KOPT-K1 (cell line): Measurements from ENCODE around the gene SCRN2.

Source experiments
- H3K27ac ChIP-seq: fragments of 200-600 bp; sonication (generic); 2 replicates; pipeline ENCODE4 v1.5.1; 2016; ENCODE audit warnings: antibody characterized with exemption, mild to moderate bottlenecking, low read depth, low read length; ENCODE audit not compliant: poor library complexity, severe bottlenecking
- H3K36me3 ChIP-seq: fragments of 200-600 bp; sonication (generic); 2 replicates; pipeline ENCODE4 v1.5.1; 2017; ENCODE audit warnings: antibody characterized with exemption, mild to moderate bottlenecking, low read length, moderate library complexity; ENCODE audit not compliant: insufficient read depth
- H3K9me3 ChIP-seq: fragments of 200-600 bp; sonication (generic); 2 replicates; pipeline ENCODE4 v1.5.1; 2017; ENCODE audit warnings: antibody characterized with exemption, low read length, mild to moderate bottlenecking; ENCODE audit not compliant: insufficient read depth, poor library complexity, severe bottlenecking

Gene SCRN2

GRCh38 chr17:47821424-47822391 lies 19.4 kb downstream of the SCRN2 start, which contains the start of gene OSBPL7:
TSS of gene OSBPL7 (minus strand) at chr17:47821794. CDS start at chr17:47820278, 1,516 bp downstream.
- peak within 1 kb of the TSS; percentile 63 for H3K27ac ChIP-seq
- peaks cover 59% of the 10 kb centered on the region for H3K36me3 ChIP-seq

GRCh38 chr17:47821031-47821423 lies 20.0 kb downstream of the SCRN2 start:
- Histone ChIP-seq H3K27ac (peak overlapping the region; percentile 63), H3K36me3 (peaks cover 59% of the 10 kb centered on the region), H3K9me3 (no peaks in the 10 kb centered on the region)

More at GRCh38 chr17:47821424-47822391, 19.4 kb downstream of the SCRN2 start, which contains the start of gene OSBPL7:
- no peaks in the 10 kb centered on the region for H3K9me3 ChIP-seq

GRCh38 chr17:47820033-47820789 lies 20.9 kb downstream of the SCRN2 start:
- H3K36me3 ChIP-seq: peaks cover 61% of the 10 kb centered on the region

GRCh38 chr17:47819475-47819874 lies 21.6 kb downstream of the SCRN2 start:
- H3K36me3 ChIP-seq: peaks cover 63% of the 10 kb centered on the region
- no peak overlapping the region for H3K27ac ChIP-seq

More at GRCh38 chr17:47820033-47820789, 20.9 kb downstream of the SCRN2 start:
- no peak overlapping the region for H3K27ac ChIP-seq
- H3K9me3 ChIP-seq: no peaks in the 10 kb centered on the region

GRCh38 chr17:47818002-47818695 lies 22.9 kb downstream of the SCRN2 start:
- Histone ChIP-seq H3K36me3 (peaks cover 63% of the 10 kb centered on the region), H3K27ac (no peak overlapping the region), H3K9me3 (no peaks in the 10 kb centered on the region)

More at GRCh38 chr17:47819475-47819874, 21.6 kb downstream of the SCRN2 start:
- H3K9me3 ChIP-seq: no peaks in the 10 kb centered on the region

GRCh38 chr17:47816947-47817346 lies 24.1 kb downstream of the SCRN2 start:
- Histone ChIP-seq H3K9me3 (no peaks in the 10 kb centered on the region), H3K36me3 (peaks cover 70% of the 10 kb centered on the region; the same call in 1 of the 2 replicates), H3K27ac (no peak overlapping the region)

GRCh38 chr17:47816111-47816735 lies 24.9 kb downstream of the SCRN2 start:
- H3K27ac ChIP-seq: no peak overlapping the region
- H3K36me3 ChIP-seq: peaks cover 75% of the 10 kb centered on the region; the same call in 1 of the 2 replicates
- H3K9me3 ChIP-seq: no peaks in the 10 kb centered on the region

- H3K36me3 ChIP-seq: peaks cover 82% of the 10 kb centered on the region
- no peak overlapping the region for H3K27ac ChIP-seq
Observed at GRCh38 chr17:47815106-47815918, 25.8 kb downstream of the SCRN2 start.

GRCh38 chr17:47813512-47814031 lies 27.5 kb downstream of the SCRN2 start:
- no peak overlapping the region for H3K27ac ChIP-seq
- H3K36me3 ChIP-seq: peaks cover 96% of the 10 kb centered on the region
- no peaks in the 10 kb centered on the region for H3K9me3 ChIP-seq

More at GRCh38 chr17:47815106-47815918, 25.8 kb downstream of the SCRN2 start:
- H3K9me3 ChIP-seq: no peaks in the 10 kb centered on the region

- H3K36me3 ChIP-seq: peaks cover 96% of the 10 kb centered on the region
- no peaks in the 10 kb centered on the region for H3K9me3 ChIP-seq
- no peak overlapping the region for H3K27ac ChIP-seq
Observed at GRCh38 chr17:47813077-47813476, 28.0 kb downstream of the SCRN2 start.

GRCh38 chr17:47812146-47812920 lies 28.7 kb downstream of the SCRN2 start:
- H3K36me3 ChIP-seq: peaks cover 96% of the 10 kb centered on the region
- H3K9me3 ChIP-seq: no peaks in the 10 kb centered on the region
- no peak overlapping the region for H3K27ac ChIP-seq

- peaks cover 96% of the 10 kb centered on the region for H3K36me3 ChIP-seq
- no peaks in the 10 kb centered on the region for H3K9me3 ChIP-seq
- H3K27ac ChIP-seq: no peak overlapping the region
Observed at GRCh38 chr17:47811709-47812108, 29.4 kb downstream of the SCRN2 start.
